ENCODE results near the gene MGLL.

Gene MGLL

GRCh38 chr3:127835993-127836882 lies 13.9 kb upstream of the MGLL start:
- Histone ChIP-seq H3K4me2 (ENCODE audit: low read depth, low read length, poor library complexity, severe bottlenecking) (peak overlapping the region; percentile 66), H3K79me2 (ENCODE audit: insufficient read depth, low read length) (peaks cover 20% of the 10 kb centered on the region), H3K27ac (ENCODE audit: low read depth, low read length) (peak overlapping the region; percentile 99), H3F3A (ENCODE audit: insufficient read depth) (peaks cover 41% of the 10 kb centered on the region), H3K27me3 (ENCODE audit: low read length) (no peaks in the 10 kb centered on the region), H2AFZ (ENCODE audit: low read depth, low read length, severe bottlenecking) (no peak overlapping the region), H4K20me1 (ENCODE audit: low read depth, low read length) (no peaks in the 10 kb centered on the region), H3K9me2 (replicated peaks; ENCODE audit: insufficient read depth, low read length) (no peaks in the 10 kb centered on the region), H3K4me3 (ENCODE audit: insufficient read depth, low read length, poor library complexity, severe bottlenecking) (peak overlapping the region; percentile 26), H3K9ac (ENCODE audit: low read length) (peak overlapping the region; percentile 58), H3K9me3 (ENCODE audit: insufficient read depth, low read length) (no peaks in the 10 kb centered on the region), H3K36me3 (ENCODE audit: low read length) (peaks cover 17% of the 10 kb centered on the region)
- no peak for TF ChIP-seq EZH2phosphoT487 (conservative IDR thresholded peaks at IDR 0.05; ENCODE audit: low read length)
- TF ChIP-seq, protein P1, sequence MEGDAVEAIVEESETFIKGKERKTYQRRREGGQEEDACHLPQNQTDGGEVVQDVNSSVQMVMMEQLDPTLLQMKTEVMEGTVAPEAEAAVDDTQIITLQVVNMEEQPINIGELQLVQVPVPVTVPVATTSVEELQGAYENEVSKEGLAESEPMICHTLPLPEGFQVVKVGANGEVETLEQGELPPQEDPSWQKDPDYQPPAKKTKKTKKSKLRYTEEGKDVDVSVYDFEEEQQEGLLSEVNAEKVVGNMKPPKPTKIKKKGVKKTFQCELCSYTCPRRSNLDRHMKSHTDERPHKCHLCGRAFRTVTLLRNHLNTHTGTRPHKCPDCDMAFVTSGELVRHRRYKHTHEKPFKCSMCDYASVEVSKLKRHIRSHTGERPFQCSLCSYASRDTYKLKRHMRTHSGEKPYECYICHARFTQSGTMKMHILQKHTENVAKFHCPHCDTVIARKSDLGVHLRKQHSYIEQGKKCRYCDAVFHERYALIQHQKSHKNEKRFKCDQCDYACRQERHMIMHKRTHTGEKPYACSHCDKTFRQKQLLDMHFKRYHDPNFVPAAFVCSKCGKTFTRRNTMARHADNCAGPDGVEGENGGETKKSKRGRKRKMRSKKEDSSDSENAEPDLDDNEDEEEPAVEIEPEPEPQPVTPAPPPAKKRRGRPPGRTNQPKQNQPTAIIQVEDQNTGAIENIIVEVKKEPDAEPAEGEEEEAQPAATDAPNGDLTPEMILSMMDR (IDR thresholded peaks at IDR 0.05; ENCODE audit: insufficient read depth, low read length, poor library complexity, severe bottlenecking): no peak

DNA sequence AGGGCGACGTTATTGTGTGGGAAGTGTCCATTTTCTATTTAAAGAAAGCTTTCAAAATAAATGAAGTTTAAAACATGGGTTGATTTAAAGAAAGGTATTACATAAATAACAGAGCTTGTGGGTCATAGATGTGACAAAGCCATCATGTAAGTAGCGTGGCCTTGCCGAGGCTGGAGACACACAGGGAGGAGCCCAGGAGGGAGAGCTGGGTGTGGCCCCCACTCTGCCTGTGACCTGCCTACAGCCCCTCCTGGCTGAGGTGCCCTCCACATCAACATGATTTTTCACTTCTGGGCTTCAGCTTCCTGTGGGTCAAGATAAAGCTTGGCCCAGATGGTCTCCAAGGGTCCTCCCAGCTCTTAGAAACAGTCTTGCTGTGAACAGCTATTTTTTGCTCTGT lies 12.5 kb upstream of the MGLL start:
- Histone ChIP-seq H3K9ac (ENCODE audit: low read length) (peak overlapping the region; percentile 57), H3K4me3 (ENCODE audit: insufficient read depth, low read length, poor library complexity, severe bottlenecking) (peak overlapping the region; percentile 13), H3K9me3 (ENCODE audit: insufficient read depth, low read length) (peaks cover 4% of the 10 kb centered on the region; the same call in 1 of the 2 replicates), H3K79me2 (ENCODE audit: insufficient read depth, low read length) (peaks cover 11% of the 10 kb centered on the region; the same call in 1 of the 2 replicates), H2AFZ (ENCODE audit: low read depth, low read length, severe bottlenecking) (no peak overlapping the region), H4K20me1 (ENCODE audit: low read depth, low read length) (no peaks in the 10 kb centered on the region), H3F3A (ENCODE audit: insufficient read depth) (peaks cover 41% of the 10 kb centered on the region), H3K9me2 (replicated peaks; ENCODE audit: insufficient read depth, low read length) (no peaks in the 10 kb centered on the region), H3K4me2 (ENCODE audit: low read depth, low read length, poor library complexity, severe bottlenecking) (peak overlapping the region; percentile 66), H3K27me3 (ENCODE audit: low read length) (no peaks in the 10 kb centered on the region), H3K36me3 (ENCODE audit: low read length) (peaks cover 22% of the 10 kb centered on the region), H3K27ac (ENCODE audit: low read depth, low read length) (peak overlapping the region; percentile 99)
- TF ChIP-seq, protein P1 (IDR thresholded peaks at IDR 0.05; ENCODE audit: insufficient read depth, low read length, poor library complexity, severe bottlenecking): no peak
- TF ChIP-seq EZH2phosphoT487 (conservative IDR thresholded peaks at IDR 0.05; ENCODE audit: low read length): no peak

GRCh38 chr3:127833281-127834032 lies 11.1 kb upstream of the MGLL start:
- H3K79me2 ChIP-seq (ENCODE audit: insufficient read depth, low read length): peaks cover 4% of the 10 kb centered on the region; the same call in 1 of the 2 replicates
- no peaks in the 10 kb centered on the region for H3K27me3 ChIP-seq (ENCODE audit: low read length)
- H3K9me2 ChIP-seq (replicated peaks; ENCODE audit: insufficient read depth, low read length): no peaks in the 10 kb centered on the region
- H4K20me1 ChIP-seq (ENCODE audit: low read depth, low read length): no peaks in the 10 kb centered on the region
- peak overlapping the region; percentile 99 for H3K27ac ChIP-seq (ENCODE audit: low read depth, low read length)
- no peak overlapping the region for H3K9ac ChIP-seq (ENCODE audit: low read length)
- H3F3A ChIP-seq (ENCODE audit: insufficient read depth): peaks cover 42% of the 10 kb centered on the region
- no peak overlapping the region for H2AFZ ChIP-seq (ENCODE audit: low read depth, low read length, severe bottlenecking)
- peaks cover 25% of the 10 kb centered on the region for H3K36me3 ChIP-seq (ENCODE audit: low read length)
- H3K4me3 ChIP-seq (ENCODE audit: insufficient read depth, low read length, poor library complexity, severe bottlenecking): no peak overlapping the region
- H3K9me3 ChIP-seq (ENCODE audit: insufficient read depth, low read length): peaks cover 5% of the 10 kb centered on the region; the same call in 1 of the 2 replicates
- H3K4me2 ChIP-seq (ENCODE audit: low read depth, low read length, poor library complexity, severe bottlenecking): peak overlapping the region; percentile 66
- TF ChIP-seq, protein P1 (IDR thresholded peaks at IDR 0.05; ENCODE audit: insufficient read depth, low read length, poor library complexity, severe bottlenecking): no peak
- TF ChIP-seq EZH2phosphoT487 (conservative IDR thresholded peaks at IDR 0.05; ENCODE audit: low read length): no peak
